ENCODE results near the gene NRP2.

Gene NRP2

GRCh38 chr2:205705511-205706349 lies 23.4 kb downstream of the NRP2 start:
- in situ Hi-C loops (cut with HindIII; ENCODE audit: low sequenced_read_pairs) = no loop called here

DNA sequence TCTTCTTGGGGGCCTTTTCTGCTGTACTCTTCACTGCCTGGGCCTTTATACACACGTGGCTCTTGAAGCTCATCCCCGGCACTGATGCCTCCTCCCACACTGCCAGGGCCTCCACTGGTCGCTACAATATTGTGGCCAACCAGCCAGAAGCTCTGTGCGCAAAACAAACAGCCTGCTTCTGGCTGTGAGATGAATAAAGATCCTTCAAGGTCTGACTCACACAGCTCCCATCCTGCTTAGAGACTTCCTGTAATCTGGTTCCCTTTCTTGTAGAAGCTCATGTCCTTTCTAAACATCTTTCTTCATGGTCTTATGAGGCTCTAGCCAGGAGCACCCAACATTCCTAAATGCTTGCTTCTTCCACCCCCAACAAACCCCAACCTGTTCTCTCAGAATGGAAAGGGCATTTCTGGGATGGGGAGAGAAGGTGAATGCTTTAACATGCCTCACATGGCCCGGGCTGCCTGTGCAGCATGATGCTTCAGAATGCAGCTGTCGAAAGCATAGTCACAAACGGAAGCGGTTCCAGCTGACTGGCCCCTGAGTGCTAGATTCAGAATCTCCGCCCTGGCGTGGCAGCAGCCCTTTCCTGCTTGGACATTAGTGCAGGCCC lies 24.6 kb downstream of the NRP2 start:
- in situ Hi-C loops (cut with HindIII; ENCODE audit: low sequenced_read_pairs) = no loop called here

DNA sequence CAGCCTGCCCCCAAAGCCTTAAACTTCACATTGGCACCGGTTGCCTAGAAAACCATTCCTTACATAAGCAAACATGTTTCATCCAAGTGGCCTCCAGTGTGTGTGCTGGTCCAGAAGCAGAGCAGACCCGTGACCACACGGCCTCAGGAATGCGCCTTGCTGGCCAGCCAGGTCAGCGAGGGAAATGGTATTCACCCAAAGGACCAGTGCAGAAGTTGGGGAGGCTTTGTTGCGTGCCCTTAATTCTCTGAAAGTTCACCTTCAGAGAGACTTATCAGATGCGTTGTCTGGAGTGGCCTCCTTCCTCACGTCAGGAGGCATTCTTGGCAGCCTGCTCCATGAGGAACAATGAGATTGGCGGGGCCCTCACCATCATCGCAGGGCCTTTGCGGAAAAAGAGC lies 25.9 kb downstream of the NRP2 start:
- in situ Hi-C loops (cut with HindIII; ENCODE audit: low sequenced_read_pairs) = no loop called here

DNA sequence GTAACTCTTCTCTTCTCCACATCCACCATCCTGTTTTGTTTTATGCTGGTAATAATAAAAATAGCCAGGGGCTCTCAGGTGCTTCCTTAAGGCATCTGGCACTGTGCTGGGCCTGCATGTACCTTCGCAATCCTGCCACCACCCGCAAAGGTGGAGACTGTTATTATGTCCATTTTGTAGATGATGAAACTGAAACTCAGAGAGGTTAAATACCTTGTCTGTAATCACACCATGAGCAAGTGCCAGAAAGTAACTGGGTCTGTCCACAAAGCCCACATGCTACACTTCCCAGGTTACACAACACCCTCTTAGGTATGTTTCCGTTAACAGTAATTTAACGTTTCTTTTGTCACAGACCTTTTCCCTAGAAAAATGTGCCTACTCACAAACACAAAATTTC lies 27.0 kb downstream of the NRP2 start:
- in situ Hi-C loops (cut with HindIII; ENCODE audit: low sequenced_read_pairs) = no loop called here

GRCh38 chr2:205712508-205712907 lies 30.2 kb downstream of the NRP2 start:
- in situ Hi-C loops (cut with HindIII; ENCODE audit: low sequenced_read_pairs) = no loop called here

GRCh38 chr2:205713086-205713485 lies 30.8 kb downstream of the NRP2 start:
- in situ Hi-C loops (cut with HindIII; ENCODE audit: low sequenced_read_pairs) = no loop called here

DNA sequence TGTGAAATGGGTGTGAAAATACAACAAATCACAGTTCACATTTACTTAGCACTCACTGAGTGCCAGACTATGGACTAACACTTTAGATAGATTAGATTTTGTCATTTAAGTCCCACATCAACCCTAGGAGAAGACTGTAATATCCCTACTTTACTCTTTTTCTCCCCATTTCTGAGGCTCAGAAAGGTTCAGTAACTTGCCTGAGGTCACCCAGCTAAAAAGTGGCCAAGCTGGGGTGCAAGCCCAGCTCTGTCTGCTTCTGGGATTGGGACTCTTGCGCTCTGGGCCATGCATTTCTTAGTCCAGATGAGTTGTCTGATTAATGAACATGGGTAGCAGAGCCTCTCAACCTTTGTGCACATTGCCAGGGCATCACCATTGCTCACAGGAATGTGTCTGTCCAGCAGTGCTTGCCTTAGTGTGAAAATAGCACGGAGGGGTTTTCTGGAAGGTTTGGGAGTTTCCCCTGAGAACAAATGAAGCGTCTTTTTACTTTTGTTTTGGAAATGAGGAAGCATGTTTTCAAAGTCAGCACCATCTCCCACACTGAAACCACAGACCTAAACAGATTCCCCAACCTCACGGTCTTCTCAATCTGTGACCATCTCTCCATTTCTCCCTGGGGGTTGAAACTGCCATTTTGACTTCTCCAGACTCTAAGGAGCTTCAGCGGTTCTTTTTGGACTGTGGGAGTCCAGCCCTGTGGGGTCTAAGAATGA lies 31.9 kb downstream of the NRP2 start:
- in situ Hi-C loops (cut with HindIII; ENCODE audit: low sequenced_read_pairs) = no loop called here

- in situ Hi-C loops (cut with HindIII; ENCODE audit: low sequenced_read_pairs) = no loop called here
Measured at GRCh38 chr2:205714789-205715720, 32.8 kb downstream of the NRP2 start.

DNA sequence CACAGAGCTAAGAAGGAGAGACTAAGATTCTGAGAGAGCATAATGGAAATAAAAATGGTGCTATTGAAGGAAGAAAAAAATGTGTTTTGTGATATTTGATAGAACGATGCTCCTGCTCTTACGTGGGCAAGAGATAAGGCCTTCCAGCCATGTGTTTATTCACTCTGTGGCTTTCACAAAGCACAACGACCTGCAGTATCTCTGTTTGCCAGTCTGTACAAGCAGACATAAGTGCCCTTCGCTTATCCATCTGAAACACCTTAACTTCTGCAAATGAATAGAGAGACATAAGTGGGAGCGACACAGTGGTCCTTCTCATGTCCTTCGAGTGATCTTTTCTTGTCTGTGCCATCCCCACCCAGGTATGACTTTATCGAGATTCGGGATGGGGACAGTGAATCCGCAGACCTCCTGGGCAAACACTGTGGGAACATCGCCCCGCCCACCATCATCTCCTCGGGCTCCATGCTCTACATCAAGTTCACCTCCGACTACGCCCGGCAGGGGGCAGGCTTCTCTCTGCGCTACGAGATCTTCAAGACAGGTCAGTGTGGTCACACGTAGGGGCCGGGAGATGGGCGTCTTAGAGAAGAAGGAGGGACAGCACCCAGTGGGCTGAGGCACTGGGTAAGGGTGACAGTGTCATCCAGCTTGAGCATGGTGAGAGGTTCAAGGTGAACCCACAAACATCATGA lies 33.7 kb downstream of the NRP2 start:
- in situ Hi-C loops (cut with HindIII; ENCODE audit: low sequenced_read_pairs) = no loop called here

DNA sequence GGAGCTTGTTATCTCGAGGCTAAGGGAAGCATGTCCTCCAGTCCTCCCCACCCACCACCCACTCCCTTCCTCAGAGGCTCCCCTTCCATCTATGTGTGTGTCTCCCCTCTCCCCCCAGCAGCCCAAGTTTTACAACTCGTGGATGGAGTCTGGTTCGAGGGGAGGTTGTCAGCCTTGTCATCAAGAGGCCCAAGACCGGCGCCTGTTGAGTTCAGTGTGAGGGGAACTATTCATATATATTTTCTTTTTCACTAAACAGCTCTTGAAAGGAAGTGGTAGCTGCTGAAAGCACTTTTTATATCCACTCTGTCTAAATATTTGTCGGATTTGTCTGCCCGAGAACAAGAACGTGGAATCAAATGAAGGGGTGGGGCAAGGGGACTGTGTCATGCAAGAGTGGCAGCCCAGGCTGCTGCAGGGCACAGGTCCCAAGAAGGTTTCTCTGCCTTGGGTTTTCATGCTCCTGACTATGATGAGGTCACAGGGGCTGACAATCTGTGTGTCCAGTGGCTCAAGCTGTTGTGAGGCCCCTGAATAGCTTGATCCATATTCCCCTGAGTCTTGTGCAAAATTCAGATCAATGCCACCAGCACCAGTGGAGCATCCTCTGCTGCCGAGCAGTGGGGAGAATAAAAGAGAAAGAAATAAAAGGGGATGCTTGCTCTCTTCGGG lies 35.0 kb downstream of the NRP2 start:
- in situ Hi-C loops (cut with HindIII; ENCODE audit: low sequenced_read_pairs) = no loop called here

GRCh38 chr2:205717999-205718398 lies 35.7 kb downstream of the NRP2 start:
- in situ Hi-C loops (cut with HindIII; ENCODE audit: low sequenced_read_pairs) = no loop called here

DNA sequence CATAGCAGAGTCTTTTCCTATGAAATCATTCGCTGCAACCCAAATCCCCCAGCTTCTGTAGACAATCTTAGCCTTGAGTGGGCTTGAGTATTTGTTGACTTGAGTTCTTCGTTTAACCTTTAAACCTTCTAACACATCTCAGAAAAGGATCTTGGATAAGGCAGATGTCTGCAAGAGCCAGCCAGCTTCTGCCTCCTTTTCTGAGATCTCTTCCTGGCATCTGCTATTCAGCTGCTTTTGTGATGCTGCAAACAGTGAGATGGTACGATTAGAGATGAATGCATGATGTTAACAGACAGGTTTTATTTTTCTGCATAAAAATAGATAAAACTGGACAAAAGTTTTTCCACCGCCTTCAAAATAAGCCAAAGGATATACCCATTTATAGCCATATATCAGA lies 37.5 kb downstream of the NRP2 start:
- in situ Hi-C loops (cut with HindIII; ENCODE audit: low sequenced_read_pairs) = no loop called here

DNA sequence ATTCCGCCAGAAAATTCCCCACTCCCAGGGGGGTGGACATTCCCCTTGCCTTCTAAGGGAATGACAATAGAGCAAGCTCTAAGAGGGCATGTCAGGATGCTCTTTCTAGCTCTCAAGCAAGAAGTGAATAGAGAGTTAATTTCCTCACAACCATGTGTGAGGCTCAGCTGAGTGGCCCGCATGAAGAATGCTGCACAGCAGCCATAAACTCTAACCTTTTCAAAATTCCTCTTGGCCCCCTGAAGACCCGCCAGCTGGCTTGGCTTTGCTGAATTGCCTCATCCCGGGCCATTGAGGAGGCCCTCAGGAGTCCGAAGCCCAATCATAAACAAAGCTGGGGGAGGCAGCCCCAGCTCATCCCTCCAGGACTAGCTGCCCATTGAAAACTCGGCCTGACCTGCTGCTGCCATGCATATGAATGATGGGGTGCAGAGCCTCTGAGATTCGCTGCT lies 38.2 kb downstream of the NRP2 start:
- in situ Hi-C loops (cut with HindIII; ENCODE audit: low sequenced_read_pairs) = no loop called here

- in situ Hi-C loops (cut with HindIII; ENCODE audit: low sequenced_read_pairs) = no loop called here
Measured at GRCh38 chr2:205721057-205721449, 38.8 kb downstream of the NRP2 start.

DNA sequence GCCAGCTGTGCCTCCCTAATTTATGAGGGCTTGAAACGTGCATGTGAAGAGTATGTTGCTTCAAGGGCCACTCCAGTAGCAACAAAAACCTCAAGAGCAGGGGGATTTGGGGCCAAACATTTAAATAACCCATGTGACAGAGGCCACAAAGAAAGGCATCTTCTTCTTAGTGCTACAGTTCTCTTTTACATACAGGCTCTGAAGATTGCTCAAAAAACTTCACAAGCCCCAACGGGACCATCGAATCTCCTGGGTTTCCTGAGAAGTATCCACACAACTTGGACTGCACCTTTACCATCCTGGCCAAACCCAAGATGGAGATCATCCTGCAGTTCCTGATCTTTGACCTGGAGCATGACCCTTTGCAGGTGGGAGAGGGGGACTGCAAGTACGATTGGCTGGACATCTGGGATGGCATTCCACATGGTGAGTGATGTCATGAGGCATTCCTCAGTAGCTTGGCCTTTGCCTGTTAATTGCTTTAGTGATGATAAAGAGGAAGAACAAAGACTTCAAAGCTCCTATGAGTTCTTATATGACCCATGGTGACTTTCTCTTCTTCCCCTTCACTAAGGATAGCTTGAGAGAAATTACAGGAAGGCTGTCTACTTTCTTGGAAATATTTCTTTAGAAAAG lies 40.1 kb downstream of the NRP2 start:
- in situ Hi-C loops (cut with HindIII; ENCODE audit: low sequenced_read_pairs) = no loop called here

DNA sequence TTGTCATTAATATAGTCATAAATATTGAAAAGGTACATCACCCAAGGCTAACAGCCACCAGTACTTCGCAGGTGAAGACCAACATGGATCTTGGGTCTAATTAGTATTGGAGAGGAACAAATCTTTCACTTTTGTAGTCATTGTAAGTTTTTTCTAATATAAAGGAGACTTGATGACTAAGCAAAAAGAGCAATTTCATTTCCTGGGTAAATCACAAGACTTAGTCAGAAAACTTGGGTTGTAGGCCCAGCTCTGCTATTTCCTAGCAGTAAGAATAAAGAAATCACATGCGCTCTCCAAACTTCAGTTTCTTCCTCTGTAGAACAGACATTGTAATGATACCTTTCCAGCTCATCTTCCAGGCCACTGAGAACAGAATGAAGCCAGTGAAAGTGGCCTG lies 40.9 kb downstream of the NRP2 start:
- in situ Hi-C loops (cut with HindIII; ENCODE audit: low sequenced_read_pairs) = no loop called here

- in situ Hi-C loops (cut with HindIII; ENCODE audit: low sequenced_read_pairs) = no loop called here
Measured at GRCh38 chr2:205725059-205725458, 42.8 kb downstream of the NRP2 start.

DNA sequence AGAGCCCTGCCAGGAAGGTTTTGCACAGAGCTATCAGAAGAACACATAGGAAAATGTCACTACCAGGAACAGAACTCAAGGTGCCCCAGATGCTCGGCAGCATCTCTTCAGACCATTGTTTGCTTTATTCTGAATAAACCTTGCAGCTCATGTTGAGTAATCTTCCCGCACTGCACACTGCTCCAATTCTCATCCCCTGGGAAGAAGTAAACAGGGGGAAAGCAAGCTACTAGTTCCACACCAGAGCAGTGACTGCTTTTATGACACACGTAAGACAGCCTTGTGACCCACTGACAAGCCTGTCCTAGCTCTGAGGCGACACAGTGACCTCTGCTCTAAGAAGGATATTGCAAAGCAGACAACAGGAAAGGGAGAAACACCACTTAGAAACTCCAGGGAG lies 44.2 kb downstream of the NRP2 start:
- in situ Hi-C loops (cut with HindIII; ENCODE audit: low sequenced_read_pairs) = no loop called here

- in situ Hi-C loops (cut with HindIII; ENCODE audit: low sequenced_read_pairs) = no loop called here
Measured at GRCh38 chr2:205727174-205727573, 44.9 kb downstream of the NRP2 start.
